DMS53 (cell line): Measurements from ENCODE around the gene CITED4.

Experiments used
- DNase-seq: peaks from one replicate; lab custom pipeline; 2025; lab: John Stamatoyannopoulos, UW

CITED4 gene

GRCh38 chr1:40886318-40887011 lies 24.3 kb upstream of the CITED4 start:
- no peak for DNase-seq

- DNase-seq, result no peak
Measured at GRCh38 chr1:40884055-40884795, 22.1 kb upstream of the CITED4 start.

DNA sequence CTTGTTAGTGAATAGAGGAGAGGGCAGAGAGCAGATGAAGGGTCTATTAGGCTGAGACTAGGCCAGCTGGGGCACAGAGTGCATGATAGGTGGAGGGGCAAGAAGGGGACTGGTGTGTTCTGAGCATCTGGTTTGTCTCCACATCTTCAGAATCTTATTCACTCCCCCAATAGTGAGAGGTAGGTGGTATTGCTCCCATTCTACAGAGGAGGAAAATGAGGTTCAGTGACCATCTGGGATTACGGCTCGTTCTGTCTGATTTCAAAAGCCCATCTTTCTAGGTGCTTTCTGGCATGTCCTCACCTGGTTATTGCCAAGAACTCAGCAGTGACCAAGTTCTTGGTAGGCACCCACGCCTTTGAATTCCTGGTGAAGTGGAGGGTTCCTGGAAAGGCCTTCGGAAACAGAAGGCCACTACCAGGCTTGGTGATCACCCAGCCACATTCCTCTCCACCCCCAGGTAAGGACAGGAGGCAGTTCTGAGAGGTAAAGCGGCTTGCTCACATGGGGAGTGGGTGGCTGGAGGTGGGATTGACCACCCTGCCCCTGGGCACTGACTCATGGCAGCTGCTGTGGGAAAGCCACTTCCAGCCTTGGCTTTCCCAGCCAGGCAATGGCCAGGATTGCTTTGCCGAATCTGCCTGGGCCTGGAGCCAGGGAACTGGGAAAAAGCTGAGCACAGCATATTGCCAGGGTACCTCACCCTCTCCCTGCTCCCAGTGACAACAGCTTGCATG lies 18.8 kb upstream of the CITED4 start:
- no peak for DNase-seq

DNA sequence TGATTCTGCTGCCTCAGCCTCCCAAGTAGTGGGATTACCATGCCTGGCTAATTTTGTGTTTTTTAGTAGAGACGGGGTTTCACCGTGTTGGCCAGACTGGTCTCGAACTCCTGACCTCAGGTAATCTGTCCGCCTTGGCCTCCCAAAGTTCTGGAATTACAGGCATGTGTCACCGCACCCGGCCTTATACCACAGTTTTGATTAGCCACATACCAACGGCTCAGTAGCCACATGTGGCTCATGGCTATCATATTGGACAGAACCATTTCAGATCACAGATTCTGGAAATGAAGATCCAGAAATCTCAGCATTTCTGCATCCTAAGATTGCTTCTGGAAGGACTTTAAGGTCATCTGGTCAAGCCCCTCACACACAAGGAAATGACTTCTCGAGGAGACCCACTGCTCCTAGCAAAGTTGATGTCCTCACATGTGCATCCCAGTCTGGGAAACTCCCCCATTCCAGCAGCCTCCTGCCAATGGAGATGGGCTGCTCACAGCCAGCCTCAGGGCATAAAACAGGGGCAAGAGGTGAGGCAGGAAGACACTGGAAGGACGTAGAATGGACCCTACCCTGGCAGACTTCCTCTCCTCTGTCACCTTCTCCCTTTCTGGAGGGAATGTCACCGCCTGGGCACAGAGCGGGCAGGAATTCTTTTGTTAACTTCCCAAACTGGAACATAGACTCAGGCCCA lies 17.5 kb upstream of the CITED4 start:
- DNase-seq, result no peak

DNA sequence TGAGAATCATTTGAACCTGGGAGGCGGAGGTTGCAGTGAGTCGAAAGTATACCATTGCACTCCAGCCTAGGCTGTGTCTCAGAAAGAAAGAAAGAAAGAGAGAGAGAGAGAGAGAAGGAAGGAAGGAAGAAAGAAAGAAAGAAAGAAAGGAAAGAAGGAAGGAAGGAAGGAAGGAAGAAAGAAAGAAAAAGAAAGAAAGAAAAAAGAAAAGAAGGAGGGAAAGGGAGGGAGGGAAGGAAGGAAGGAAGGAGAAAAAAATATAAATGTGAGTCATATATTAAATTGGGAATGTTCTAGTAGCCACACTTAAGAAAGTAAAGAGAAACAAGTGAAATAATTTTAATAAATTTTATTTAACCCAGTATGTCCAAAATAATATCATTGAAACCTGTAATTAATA lies 16.7 kb upstream of the CITED4 start:
- DNase-seq, result no peak

- peak; percentile 55 for DNase-seq
Measured at GRCh38 chr1:40877698-40878097, 15.5 kb upstream of the CITED4 start.

DNA sequence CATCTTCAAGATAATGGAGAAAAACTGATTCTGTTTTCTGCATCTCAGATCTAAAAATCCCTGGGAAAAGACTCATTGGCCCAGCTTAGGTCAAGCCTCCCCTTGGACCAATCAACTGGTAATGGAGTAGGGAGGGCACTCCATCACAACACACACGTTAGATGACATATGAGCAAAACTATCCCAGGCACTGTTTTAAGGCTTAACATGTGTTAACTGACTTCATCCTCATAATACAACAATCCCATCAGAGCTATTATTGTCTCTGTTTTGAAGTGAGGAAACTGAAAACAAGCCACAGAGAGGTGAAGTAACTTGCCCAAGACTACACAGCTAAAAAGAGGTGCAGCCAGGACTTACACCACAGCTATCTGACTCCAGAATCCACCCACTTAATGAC lies 14.7 kb upstream of the CITED4 start:
- no peak for DNase-seq

DNA sequence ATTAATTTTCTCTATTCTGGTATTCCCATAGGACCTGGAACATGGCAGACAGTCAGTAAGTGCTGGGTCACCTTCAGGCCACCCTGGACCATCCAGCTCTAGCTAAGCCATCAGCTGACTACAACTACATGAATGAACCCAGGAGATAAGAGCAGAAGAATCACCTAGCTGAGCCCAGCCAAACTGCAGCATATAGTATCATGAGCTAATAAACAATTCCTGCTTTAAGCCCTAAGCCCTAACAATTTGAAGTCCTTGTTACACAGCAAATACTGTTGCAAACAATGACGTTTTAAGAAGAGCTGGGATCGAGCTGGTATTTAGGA lies 14.2 kb upstream of the CITED4 start:
- DNase-seq, result no peak

GRCh38 chr1:40873863-40874472 lies 11.8 kb upstream of the CITED4 start:
- no peak for DNase-seq

- DNase-seq, result no peak
Measured at GRCh38 chr1:40872276-40872675, 10.1 kb upstream of the CITED4 start.

DNA sequence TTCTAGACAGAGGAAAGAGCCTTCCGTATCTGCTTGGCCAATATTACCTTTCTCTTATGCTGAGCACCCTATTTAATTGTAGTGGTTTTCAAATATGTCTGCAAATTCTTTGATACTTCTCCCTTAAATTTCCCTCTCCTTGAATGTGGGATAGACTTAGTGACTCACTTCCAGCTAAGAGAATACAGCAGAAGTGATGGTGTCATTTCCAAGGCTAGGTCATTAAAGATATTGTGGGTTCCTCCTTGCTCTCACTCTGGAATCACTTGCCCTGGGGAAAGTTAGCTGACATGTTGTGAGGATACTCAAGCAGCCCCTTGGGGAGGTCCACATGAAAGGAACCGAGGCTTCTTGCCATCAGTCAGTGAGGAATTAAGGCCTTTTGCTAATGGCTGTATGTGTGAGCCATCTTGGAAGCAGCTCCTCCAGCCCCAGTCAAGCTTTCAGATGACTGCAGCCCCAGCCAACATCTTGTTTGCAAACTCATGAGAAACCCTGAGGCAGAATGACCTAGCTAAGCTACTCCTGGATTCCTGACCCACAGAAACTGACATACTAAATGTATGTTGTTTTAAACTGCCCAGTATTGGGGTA lies 8.1 kb upstream of the CITED4 start:
- DNase-seq, result no peak

GRCh38 chr1:40868051-40868723 lies 6.0 kb upstream of the CITED4 start:
- peak; percentile 94 for DNase-seq

DNA sequence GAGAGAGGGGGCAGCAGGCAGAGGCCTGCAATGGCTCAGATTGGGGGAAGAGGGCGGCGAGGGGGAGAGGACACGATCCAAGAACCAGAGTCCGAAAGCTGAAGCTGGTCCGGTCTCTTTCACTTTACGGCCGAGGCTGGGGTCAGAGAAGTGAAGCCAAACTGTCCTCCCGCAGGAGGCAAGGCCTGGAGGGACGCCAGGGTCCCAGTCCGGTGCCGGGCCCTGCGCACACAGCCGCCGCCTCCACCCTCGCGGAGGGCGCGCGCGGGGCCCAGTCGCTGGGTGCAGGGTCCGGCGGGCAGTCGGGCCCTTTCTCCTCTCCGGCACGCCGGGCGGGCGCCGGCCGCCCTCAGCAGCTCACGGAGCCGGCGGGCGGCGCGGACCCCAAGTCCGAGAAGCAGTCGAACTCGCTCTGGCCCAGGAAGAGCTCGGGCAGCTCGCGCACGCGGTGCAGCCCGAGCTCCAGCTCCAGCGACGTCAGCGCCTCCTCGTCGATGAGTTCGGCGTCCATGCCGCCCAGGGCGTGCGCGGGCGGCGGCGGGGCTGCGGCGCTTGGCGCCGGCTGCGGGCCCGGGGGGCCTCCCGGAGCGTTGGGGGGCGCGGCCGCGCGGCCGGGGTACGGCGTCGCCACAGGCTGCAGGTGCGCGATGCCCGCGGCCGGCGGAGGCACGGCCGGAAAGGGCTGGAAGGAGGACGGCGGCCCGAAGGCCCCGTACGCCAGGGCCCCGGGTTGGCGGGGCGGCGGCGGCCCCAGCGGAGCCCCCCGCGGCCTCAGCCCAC lies 749 bp downstream of the CITED4 start:
- peak; percentile 70 for DNase-seq

GRCh38 chr1:40860706-40861223 lies 1.4 kb downstream of the CITED4 start:
- no peak for DNase-seq

DNA sequence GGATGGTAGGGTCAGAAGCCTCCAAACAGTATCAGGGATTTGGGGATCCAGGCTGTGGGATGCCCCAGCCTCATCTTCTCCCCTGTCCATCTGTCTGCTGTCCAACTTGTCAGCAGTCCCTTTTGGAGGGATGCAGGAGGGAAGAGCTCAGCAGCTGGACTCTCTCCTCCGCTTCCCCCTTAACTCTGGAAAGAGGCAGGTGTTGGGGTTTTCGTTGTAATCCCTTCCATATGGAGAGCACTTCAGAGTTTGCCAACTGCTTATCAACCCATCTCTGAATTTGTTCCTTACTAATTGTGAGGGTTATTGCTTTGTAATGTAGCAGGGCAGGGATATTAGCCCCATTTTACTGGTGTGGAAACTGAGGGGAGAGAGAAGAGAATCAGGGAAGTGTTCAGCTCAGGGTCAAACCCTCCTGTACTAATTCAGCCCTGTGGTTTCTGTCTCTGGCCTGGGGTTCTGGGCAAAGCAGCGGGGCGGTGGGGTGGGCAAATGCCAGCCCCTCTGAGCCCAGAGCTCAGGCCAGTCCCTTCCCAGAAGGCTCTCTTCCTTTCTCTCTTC lies 3.2 kb downstream of the CITED4 start:
- no peak for DNase-seq

DNA sequence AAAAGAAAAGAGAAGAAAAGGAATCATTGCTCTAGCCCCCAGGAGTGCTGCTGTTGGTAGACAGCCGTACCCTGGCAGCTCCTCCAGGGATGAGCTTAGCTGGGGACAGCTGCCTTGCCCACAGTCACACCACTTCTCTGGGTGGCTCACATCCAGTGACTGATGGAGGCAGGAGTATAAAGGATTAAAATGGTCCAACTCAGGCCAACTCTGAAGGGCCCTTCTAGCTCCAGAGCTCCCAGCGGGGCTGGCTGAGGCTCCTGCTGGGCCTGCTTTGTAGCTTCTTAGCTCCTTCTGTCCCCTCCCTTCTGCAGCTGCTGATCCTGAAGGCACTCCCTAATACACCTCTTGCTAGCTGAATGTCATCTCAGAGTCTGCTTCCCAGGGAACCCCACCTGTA lies 4.4 kb downstream of the CITED4 start:
- no peak for DNase-seq

DNA sequence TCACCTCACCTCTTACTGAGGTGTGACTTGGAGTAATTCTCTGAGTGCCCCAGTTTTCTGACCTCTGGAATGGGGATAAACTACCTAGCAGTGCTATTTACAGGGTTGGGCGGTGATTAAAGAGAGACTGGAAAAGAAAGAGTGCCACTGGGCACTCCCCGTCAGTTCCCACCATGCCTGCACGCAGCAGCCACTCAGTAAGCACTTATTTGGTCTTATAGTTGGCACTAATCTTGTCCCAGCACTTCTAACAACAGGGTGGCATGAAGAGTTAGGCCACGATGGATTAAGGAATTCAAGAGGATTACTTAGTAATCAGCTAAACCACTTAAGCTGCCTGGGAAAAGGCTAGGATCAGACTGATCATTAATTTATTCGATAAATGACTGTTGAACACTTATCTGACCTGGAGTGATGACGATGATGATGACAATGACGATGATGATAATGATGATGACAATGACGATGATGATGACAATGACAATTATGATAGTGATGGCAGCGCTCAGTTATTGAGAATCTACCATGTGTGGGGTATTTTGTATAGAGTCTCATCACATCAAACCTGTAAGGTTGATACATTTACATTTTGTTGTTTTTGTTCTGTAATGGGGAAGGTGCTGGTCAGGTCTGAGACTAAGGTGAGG lies 5.4 kb downstream of the CITED4 start:
- DNase-seq, result no peak

DNA sequence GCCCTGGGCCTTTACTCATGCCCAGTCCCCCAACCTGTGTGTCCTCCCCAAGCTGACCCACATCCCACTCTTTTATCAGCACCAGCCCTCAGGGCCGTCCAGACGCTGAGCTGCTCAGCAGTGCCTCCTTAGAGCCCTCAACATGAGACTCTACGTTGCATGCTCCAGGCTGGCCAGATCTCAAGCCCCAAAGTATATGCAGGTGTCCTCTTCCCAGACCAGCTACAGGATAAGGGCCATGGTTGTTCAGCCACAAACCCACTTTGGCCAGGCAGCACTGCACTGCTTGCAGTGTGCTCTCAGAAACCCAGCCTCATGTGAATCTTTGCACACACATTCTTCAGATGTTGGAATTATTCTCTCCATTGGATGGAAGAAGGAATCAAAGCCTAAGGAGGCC lies 6.0 kb downstream of the CITED4 start:
- no peak for DNase-seq

- DNase-seq, result no peak
Measured at GRCh38 chr1:40855513-40855912, 6.7 kb downstream of the CITED4 start.

DNA sequence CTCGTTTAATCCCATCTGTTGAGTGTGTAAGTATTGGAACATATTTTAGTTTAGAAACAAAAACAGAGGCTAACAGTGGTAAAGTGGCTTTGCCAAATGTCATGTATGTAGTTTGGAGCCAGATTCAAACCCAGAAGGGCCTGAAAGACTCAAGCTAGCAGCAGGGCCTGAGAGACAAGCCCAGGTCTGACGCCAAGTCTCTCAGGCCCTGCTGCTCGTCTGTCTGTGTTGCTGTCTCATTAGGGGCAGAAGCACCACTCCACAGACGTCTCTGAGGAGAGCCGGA lies 8.3 kb downstream of the CITED4 start:
- no peak for DNase-seq
